ENCODE measurements around the gene MT1X.

MT1X gene

DNA sequence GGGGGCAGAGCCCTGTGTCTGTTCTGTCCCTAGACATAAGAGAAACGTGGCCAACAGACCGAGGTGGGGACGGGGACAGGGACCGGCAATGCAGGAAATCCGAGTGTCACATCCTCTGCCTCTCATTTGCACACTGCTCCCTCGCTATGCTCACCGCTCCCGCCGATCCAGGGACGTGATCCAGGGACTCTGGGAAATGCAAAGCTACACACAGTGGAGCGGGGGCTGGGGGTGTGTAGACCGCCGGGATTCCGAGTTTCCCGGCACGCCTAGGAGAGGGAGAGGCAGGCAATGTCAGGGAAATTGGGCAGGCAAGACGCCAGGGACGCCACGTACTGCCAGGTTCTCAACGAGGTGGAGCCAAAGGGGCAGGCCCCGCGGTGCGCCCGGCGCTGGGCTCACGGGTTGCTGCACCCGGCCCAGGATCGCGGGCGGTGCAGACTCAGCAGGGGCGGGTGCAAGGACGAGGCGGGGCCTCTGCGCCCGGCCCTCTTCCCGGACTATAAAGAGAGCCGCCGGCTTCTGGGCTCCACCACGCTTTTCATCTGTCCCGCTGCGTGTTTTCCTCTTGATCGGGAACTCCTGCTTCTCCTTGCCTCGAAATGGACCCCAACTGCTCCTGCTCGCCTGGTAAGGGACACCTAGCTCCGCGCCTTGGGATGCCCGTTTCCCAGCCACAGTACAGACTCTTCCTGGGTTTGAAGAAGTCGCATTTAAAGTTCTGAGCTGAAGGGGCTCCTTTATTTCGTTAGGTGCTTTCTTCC lies at the start of gene MT1X:
MT1X (plus strand) TSS at position 532 of the 764 bp plus-strand sequence; CDS start at position 603, 71 bp downstream.
- peak; percentile 82 for DNase-seq
- H3K36me3 Mint-ChIP-seq (ENCODE audit: low read depth) = peaks cover 8% of the 10 kb centered on the region
- peaks cover 14% of the 10 kb centered on the region for H3K9me3 Mint-ChIP-seq
- no peak within 1 kb of the TSS for H3K27ac Mint-ChIP-seq
- peaks cover 55% of the 10 kb centered on the region for H3K27me3 Mint-ChIP-seq (ENCODE audit: low read depth, poor library complexity)
- H3K4me1 Mint-ChIP-seq = peaks cover 14% of the 10 kb centered on the region
- H3K4me3 Mint-ChIP-seq = peak within 1 kb of the TSS; percentile 89
- TF ChIP-seq, protein P1, sequence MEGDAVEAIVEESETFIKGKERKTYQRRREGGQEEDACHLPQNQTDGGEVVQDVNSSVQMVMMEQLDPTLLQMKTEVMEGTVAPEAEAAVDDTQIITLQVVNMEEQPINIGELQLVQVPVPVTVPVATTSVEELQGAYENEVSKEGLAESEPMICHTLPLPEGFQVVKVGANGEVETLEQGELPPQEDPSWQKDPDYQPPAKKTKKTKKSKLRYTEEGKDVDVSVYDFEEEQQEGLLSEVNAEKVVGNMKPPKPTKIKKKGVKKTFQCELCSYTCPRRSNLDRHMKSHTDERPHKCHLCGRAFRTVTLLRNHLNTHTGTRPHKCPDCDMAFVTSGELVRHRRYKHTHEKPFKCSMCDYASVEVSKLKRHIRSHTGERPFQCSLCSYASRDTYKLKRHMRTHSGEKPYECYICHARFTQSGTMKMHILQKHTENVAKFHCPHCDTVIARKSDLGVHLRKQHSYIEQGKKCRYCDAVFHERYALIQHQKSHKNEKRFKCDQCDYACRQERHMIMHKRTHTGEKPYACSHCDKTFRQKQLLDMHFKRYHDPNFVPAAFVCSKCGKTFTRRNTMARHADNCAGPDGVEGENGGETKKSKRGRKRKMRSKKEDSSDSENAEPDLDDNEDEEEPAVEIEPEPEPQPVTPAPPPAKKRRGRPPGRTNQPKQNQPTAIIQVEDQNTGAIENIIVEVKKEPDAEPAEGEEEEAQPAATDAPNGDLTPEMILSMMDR (IDR thresholded peaks at IDR 0.05) = no peak

DNA sequence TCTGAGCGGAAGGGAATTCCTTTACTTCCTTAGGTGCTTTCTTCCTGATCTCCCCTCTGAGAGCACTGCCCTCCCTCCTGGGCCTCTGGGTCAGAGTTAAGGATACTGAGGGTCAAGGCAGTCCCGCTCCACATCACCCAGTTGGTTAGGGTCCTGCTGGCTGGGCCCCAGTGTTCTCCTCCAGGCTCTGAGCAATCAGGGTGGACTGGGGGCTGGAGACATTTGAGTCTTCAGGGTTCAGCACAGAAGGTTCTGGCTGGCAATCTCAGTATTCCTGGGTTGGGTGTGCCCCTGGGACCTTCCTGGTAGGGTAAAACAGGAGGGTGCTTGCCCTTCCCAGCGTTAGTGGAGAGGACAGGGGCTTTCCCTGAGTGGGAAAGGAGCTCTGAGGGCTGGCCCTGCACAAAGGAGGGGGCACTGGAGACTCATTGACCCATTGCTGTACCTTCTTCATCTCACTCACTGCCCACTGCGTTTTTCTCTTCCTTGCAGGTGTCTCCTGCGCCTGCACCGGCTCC lies 49.4 kb upstream of the MT1X start:
- no peak for DNase-seq
- TF ChIP-seq, protein P1 (IDR thresholded peaks at IDR 0.05) = no peak
- Mint-ChIP-seq H3K27me3 (ENCODE audit: low read depth, poor library complexity) (peaks cover 100% of the 10 kb centered on the region), H3K27ac (no peak overlapping the region), H3K9me3 (no peaks in the 10 kb centered on the region), H3K36me3 (ENCODE audit: low read depth) (no peaks in the 10 kb centered on the region), H3K4me1 (peaks cover 12% of the 10 kb centered on the region), H3K4me3 (peak overlapping the region; percentile 74)

- Mint-ChIP-seq H3K9me3 (no peaks in the 10 kb centered on the region), H3K27me3 (ENCODE audit: low read depth, poor library complexity) (peaks cover 100% of the 10 kb centered on the region), H3K4me3 (no peak overlapping the region), H3K36me3 (ENCODE audit: low read depth) (no peaks in the 10 kb centered on the region), H3K4me1 (peaks cover 14% of the 10 kb centered on the region), H3K27ac (no peak overlapping the region)
- no peak for DNase-seq
- TF ChIP-seq, protein P1 (IDR thresholded peaks at IDR 0.05) = no peak
Measured at GRCh38 chr16:56633535-56633934, 48.7 kb upstream of the MT1X start.

DNA sequence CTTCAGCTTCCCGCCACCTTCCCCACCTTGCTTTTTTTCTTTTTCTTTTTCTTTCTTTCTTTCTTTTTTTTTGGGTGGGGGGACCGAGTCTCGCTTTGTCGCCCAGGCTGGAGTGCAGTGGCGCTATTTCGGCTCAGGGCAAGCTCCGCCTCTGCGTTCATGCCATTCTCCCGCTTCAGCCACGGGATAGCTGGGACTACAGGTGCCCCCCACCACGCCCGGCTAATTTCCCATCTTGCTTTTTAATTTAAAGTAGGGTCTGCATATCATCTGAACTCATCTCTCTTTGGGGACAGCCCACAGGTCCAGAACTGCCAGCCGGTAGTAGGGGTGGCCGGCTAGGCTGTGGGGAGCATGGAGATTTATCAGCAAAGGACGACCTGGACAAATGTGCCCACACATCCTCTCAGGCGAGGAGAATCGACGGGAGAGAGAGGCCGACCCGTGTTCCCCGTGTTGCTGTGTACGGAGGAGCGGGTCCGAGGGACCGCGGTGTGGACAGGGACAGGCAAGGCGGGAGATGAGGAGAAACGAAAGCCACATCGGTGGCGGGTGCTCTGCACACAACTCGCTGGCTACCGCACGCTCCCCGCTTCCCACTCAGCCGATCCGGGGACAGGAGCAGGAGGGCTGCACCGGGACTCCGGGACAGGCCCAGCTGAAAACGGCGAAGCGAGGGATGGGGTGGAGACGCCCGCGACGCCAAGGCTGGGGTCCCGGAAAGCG lies 47.4 kb upstream of the MT1X start:
- Mint-ChIP-seq H3K4me3 (peak overlapping the region; percentile 44), H3K4me1 (peaks cover 14% of the 10 kb centered on the region), H3K36me3 (ENCODE audit: low read depth) (no peaks in the 10 kb centered on the region), H3K9me3 (no peaks in the 10 kb centered on the region), H3K27me3 (ENCODE audit: low read depth, poor library complexity) (peaks cover 100% of the 10 kb centered on the region), H3K27ac (no peak overlapping the region)
- TF ChIP-seq, protein P1 (IDR thresholded peaks at IDR 0.05) = no peak
- DNase-seq = no peak

- TF ChIP-seq, protein P1 (IDR thresholded peaks at IDR 0.05) = no peak
- peaks cover 100% of the 10 kb centered on the region for H3K27me3 Mint-ChIP-seq (ENCODE audit: low read depth, poor library complexity)
- H3K4me3 Mint-ChIP-seq = no peak overlapping the region
- no peaks in the 10 kb centered on the region for H3K36me3 Mint-ChIP-seq (ENCODE audit: low read depth)
- peaks cover 19% of the 10 kb centered on the region for H3K4me1 Mint-ChIP-seq
- no peak for DNase-seq
- no peaks in the 10 kb centered on the region for H3K9me3 Mint-ChIP-seq
- no peak overlapping the region for H3K27ac Mint-ChIP-seq
Measured at GRCh38 chr16:56635441-56635967, 46.8 kb upstream of the MT1X start.

Data from nephron progenitor cell (in vitro differentiated cells).